Effector memory CD4-positive, alpha-beta T cell (primary cell): ENCODE results near the gene DCAF7.

Experiments
- DNase-seq, 3 donors: peaks; one replicate each; pipeline ENCODE4 v3.0.0-alpha.2; 2020
- H3K27ac ChIP-seq: 2 replicates; pipeline ENCODE4 v1.7.0; 2013; ENCODE audit warnings: mild to moderate bottlenecking, low read length, moderate library complexity; ENCODE audit not compliant: insufficient read depth, poor library complexity, severe bottlenecking
- H3K27me3 ChIP-seq: replicated peaks from 2 replicates; pipeline ENCODE4 v1.7.0; 2013; ENCODE audit warnings: mild to moderate bottlenecking, low read length; ENCODE audit not compliant: insufficient read depth, control insufficient read depth, poor library complexity, severe bottlenecking
- H3K36me3 ChIP-seq: 2 replicates; pipeline ENCODE4 v1.7.0; 2013; ENCODE audit warnings: mild to moderate bottlenecking, low read length, moderate library complexity; ENCODE audit not compliant: control insufficient read depth, insufficient read depth
- H3K4me1 ChIP-seq: 2 replicates; pipeline ENCODE4 v1.7.0; 2013; ENCODE audit warnings: low read length, mild to moderate bottlenecking; ENCODE audit not compliant: control insufficient read depth, insufficient read depth, poor library complexity, severe bottlenecking
- H3K4me3 ChIP-seq: 2 replicates; pipeline ENCODE4 v1.7.0; 2013; ENCODE audit warnings: low read length, low read depth, mild to moderate bottlenecking; ENCODE audit not compliant: insufficient read depth, poor library complexity, severe bottlenecking
- H3K9me3 ChIP-seq: 2 replicates; pipeline ENCODE4 v1.7.0; 2013; ENCODE audit warnings: mild to moderate bottlenecking, low read length, moderate library complexity; ENCODE audit not compliant: control insufficient read depth

The DCAF7 gene

DNA sequence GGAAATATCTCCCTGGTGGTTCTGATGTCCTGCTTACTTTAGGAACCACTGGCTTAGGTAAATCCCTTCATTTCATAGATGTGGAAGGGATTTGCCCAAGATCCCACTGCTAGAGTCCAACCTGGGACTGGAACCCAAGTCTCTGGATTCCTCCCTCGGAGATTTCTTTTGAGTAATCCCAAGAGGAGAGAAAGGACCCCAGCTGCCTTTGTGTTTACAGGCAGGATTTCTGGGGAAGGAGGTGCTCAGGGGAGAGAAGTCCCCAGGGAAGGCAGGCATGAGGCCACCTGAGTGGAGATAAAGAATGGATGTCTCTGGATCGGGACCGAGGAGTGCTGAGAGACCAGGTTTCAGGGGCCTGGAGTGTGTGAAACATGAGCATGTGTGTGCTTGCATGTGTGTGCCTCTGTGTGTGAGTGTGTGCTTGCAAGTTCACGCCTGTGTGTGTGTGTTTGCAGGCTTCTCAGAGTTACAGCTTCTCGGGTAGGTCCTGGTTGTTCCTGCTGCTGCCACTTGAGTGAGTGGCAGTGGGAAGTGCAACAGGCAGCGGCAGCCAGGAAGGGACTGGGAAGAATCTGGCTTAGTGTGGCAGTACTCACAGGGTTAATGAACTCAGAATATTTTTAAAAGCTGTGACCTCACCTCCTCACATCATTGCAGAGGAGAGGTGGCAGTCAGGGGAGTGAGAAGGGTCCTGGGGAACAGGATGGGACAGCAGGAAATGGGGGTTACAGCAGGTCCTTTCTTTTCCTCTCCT, 24.9 kb upstream of the DCAF7 start:
- no peak for DNase-seq
- Histone ChIP-seq H3K27ac (no peak overlapping the region), H3K27me3 (peaks cover 5% of the 10 kb centered on the region), H3K4me3 (no peak overlapping the region), H3K9me3 (no peaks in the 10 kb centered on the region), H3K36me3 (no peaks in the 10 kb centered on the region), H3K4me1 (no peaks in the 10 kb centered on the region)

DNA sequence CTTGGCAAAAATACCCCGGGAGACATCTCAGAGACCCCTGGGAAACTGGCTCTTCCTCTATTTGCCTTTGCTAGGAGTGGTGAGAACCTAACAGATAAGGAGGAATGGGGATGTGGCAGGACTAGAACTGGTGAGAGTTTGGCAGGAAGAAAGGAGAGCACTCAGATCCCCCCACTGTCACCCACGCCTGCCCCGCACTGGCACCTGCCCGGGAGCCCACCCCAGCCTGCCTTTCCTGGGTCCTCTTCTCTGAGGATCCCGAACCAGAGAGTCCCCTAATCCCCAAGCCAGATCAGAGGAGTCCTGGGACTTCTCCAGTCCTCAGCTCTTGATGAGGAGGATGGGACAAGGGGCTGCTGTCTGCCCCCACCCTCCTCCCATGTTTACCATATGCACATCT, 23.4 kb upstream of the DCAF7 start:
- no peak overlapping the region for H3K27ac ChIP-seq
- no peak overlapping the region for H3K4me3 ChIP-seq
- H3K27me3 ChIP-seq, result peaks cover 5% of the 10 kb centered on the region
- H3K36me3 ChIP-seq, result no peaks in the 10 kb centered on the region
- H3K9me3 ChIP-seq, result no peaks in the 10 kb centered on the region
- no peaks in the 10 kb centered on the region for H3K4me1 ChIP-seq
- DNase-seq, result no peak

DNA sequence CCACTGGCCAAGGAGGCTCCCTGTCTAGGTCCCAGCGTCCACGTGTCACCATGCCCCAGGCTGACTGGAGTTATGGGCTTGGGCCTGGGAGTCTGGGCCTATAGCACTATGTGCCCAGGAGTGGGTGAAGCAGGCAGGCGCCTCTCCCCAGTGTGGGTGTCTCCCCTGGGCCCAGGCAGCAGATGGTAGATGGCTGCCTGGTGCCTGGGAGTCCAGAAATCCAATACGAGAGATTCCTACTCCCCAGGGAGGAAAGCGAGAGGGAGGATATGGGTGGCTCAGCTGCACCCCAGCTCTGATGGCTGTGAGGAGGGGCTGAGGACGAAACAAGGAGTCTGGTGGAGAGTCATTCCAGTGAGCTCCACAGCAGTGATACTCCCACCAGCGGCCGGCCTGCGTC, 22.1 kb upstream of the DCAF7 start:
- H3K4me3 ChIP-seq, result no peak overlapping the region
- no peak overlapping the region for H3K27ac ChIP-seq
- H3K36me3 ChIP-seq, result no peaks in the 10 kb centered on the region
- H3K4me1 ChIP-seq, result no peaks in the 10 kb centered on the region
- no peak for DNase-seq
- H3K27me3 ChIP-seq, result peaks cover 5% of the 10 kb centered on the region
- no peaks in the 10 kb centered on the region for H3K9me3 ChIP-seq

DNA sequence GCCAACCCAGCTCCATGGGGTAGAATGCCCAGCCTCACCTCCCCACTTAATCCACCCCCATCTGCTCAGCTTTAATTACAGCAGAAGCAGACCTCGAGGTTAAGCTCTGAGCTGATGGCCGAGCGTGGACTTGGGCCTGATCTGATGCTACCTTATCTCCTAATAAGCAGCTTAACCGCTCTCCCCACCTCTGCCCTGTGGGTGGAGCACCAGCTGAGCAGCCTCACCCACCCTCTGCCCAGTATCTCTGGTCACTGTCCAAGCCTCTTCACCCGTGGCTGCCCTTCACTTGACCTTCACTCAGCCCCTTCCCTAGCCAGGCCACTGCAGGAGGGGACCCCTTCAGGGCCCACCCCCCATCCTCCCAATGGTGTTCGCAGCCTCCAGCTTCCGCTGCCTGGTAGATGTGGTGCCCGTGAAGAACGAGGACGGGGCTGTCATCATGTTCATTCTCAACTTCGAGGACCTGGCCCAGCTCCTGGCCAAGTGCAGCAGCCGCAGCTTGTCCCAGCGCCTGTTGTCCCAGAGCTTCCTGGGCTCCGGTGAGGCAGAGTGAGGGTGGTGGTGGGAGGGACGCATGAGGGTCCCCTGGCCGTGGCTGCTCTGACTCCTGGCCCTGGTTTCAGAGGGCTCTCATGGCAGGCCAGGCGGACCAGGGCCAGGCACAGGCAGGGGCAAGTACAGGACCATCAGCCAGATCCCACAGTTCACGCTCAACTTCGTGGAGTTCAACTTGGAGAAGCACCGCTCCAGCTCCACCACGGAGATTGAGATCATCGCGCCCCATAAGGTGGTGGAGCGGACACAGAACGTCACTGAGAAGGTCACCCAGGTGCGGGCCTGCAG, 20.3 kb upstream of the DCAF7 start:
- no peak for DNase-seq
- no peak overlapping the region for H3K27ac ChIP-seq
- H3K27me3 ChIP-seq, result no peaks in the 10 kb centered on the region
- H3K4me3 ChIP-seq, result no peak overlapping the region
- no peaks in the 10 kb centered on the region for H3K4me1 ChIP-seq
- H3K36me3 ChIP-seq, result no peaks in the 10 kb centered on the region
- no peaks in the 10 kb centered on the region for H3K9me3 ChIP-seq

DNA sequence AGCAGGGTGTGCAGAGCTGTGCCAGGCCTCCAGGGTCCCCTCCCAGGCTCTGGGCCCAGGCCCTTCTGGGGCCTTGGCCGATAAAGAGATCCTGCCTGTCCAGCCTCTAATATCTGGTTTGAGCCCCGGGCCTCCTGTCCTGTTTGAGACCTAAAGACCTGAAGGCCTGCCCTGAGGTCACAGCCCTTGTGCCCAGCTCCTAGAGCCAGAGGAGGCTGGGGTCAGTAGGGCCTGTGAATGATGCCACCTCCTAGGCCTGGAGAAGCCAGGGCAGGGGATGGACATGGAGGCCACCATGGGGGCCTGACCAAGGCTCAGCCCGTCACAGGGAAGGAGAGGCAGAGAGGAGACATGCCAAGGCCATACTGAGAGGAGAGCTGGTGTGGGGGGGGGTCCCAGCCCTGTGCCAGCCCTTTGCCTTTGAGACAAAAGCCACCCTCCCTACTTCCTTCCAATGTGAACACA, 19.7 kb upstream of the DCAF7 start:
- Histone ChIP-seq H3K27ac (no peak overlapping the region), H3K36me3 (no peaks in the 10 kb centered on the region), H3K27me3 (no peaks in the 10 kb centered on the region), H3K4me1 (no peaks in the 10 kb centered on the region), H3K4me3 (no peak overlapping the region), H3K9me3 (no peaks in the 10 kb centered on the region)
- DNase-seq, result no peak

DNA sequence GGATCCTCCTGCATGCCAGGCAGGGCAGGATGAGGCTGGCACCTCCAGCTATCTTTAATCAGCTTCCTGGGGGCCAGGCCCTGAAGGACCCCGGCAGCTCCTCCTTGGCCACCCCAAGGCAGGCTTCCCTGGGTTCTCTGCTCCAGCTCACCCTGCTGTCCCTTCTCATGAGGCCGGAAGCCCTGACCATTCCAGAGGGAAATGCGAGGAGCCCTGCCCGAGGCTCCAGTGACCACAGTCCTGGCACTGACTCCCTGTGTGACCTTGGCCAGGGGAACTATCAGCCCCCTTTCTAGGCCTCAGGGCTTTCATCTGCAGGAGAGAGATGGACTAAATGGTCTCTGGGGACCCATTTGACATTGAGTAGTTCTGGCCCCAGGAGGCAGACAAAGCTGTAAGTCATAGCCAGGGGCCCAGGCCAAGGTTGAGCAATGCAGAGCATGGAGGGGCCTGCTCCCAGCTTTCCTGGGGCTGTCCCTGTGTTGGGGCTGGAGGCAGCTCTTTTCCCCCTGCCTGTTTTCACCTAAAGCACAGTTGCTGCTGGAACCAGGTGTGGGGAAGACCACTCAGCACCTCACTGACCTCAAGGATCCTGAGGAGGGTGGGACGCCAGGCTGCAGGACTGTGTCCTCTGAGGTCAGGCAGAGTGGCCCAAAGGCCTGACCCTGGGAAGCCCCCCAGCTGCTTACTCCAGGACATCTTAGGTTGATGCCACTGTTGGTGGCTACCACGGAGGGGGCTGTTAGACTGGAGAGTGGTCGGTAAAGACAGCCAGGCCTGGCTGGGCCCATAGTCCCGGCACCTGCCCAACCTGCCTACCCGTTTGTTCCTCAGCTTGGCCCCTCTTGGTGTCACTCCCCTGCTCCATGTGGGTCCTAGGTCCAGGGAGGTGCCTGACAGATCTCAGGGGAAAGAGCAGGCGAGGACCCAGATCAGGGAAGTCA, 19.0 kb upstream of the DCAF7 start:
- Histone ChIP-seq H3K9me3 (no peaks in the 10 kb centered on the region), H3K4me1 (no peaks in the 10 kb centered on the region), H3K36me3 (no peaks in the 10 kb centered on the region), H3K27me3 (no peaks in the 10 kb centered on the region), H3K4me3 (no peak overlapping the region), H3K27ac (no peak overlapping the region)
- no peak for DNase-seq

DNA sequence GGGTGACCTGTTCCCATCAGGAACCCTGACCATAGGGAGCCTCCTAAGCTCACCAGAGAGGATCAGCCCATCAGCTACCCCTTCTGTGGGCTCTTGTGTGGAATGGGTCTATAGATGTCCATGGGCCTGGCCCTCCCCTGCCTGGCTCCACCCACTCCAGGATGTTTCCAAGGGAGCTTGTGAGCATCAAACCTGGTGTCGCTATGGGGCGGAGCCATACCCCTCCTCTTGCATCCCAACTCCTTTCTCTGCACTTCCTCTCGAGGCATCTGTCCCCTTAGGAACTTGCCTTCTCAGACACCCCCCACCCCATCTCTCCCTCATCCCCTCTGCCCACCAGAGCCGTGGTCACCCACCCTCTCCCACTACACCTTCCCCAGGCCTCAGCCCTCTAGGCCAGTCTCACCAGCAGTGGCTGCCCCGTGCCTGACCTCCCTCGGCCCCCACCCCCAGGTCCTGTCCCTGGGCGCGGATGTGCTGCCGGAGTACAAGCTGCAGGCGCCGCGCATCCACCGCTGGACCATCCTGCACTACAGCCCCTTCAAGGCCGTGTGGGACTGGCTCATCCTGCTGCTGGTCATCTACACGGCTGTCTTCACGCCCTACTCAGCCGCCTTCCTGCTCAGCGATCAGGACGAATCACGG, 16.7 kb upstream of the DCAF7 start:
- Histone ChIP-seq H3K4me3 (no peak overlapping the region), H3K9me3 (no peaks in the 10 kb centered on the region), H3K4me1 (peaks cover 5% of the 10 kb centered on the region), H3K27me3 (peaks cover 5% of the 10 kb centered on the region), H3K27ac (no peak overlapping the region), H3K36me3 (no peaks in the 10 kb centered on the region)
- DNase-seq, result no peak

DNA sequence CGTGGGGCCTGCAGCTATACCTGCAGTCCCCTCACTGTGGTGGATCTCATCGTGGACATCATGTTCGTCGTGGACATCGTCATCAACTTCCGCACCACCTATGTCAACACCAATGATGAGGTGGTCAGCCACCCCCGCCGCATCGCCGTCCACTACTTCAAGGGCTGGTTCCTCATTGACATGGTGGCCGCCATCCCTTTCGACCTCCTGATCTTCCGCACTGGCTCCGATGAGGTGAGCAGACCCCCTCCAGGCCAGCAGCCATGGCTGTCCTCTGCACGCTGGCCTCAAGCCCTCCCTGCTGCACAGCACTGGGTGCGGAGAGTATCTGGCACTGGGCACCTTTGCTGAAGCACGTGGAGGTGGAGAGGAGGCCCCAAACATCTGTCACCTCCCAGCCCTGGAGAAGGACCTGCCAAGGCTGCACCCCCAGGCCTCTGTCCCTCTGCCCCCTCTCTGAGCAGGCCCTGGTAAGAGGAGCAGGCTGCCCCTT, 16.2 kb upstream of the DCAF7 start:
- peaks cover 6% of the 10 kb centered on the region for H3K4me1 ChIP-seq
- no peak for DNase-seq
- H3K4me3 ChIP-seq, result no peak overlapping the region
- no peaks in the 10 kb centered on the region for H3K36me3 ChIP-seq
- no peaks in the 10 kb centered on the region for H3K9me3 ChIP-seq
- H3K27me3 ChIP-seq, result peaks cover 6% of the 10 kb centered on the region
- H3K27ac ChIP-seq, result no peak overlapping the region

DNA sequence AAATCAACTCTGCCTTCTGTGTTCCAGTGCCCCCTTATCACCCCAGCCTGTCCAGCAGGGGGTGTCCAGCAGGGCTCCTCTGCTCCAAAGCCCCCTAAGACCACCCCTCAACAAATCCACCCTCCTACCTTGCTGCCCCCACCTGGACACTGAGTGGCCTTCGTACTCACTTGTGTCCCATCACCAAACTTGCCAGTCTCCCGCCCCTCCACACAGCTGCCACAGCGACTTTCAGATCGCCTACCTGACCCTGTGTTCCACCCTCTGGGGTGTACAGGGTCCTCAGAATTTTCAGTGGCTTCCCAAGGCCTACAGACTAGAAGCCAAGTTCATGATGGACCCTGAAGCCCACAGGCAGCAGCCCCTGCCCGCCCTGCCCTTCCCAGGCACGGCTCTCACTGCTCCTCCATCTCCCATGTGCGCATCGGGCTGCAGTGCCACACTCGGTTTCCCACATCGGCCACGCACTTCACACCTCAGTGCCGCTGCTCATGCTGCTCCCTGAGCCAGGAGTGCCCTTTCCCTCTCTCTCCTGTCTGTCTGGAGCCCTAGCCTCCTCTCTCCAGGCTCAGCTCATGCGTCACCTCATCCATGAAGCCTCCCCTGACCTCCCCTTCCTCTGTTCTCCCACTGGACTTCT, 15.3 kb upstream of the DCAF7 start:
- H3K27ac ChIP-seq, result no peak overlapping the region
- no peak overlapping the region for H3K4me3 ChIP-seq
- H3K9me3 ChIP-seq, result no peaks in the 10 kb centered on the region
- H3K4me1 ChIP-seq, result peaks cover 6% of the 10 kb centered on the region
- H3K27me3 ChIP-seq, result peaks cover 6% of the 10 kb centered on the region
- no peaks in the 10 kb centered on the region for H3K36me3 ChIP-seq
- DNase-seq, result no peak
